Mesenchymal stem cell (in vitro differentiated cells and primary cell): ENCODE data around the gene CCNF.
A peak's percentile ranks its signal among the peaks of the same experiment; 100 is the strongest.

Experiments
- DNase-seq: peaks from one replicate; pipeline ENCODE4 v3.0.0-alpha.2; 2013
- H2AFZ ChIP-seq: one replicate; pipeline ENCODE4 v1.6.1; 2013; ENCODE audit warnings: low read depth, mild to moderate bottlenecking, control low read depth, inconsistent platforms, low read length, moderate library complexity
- H2AK5ac ChIP-seq: 2 replicates; pipeline ENCODE4 v1.6.1; 2013; ENCODE audit warnings: low read length, moderate library complexity, mild to moderate bottlenecking, inconsistent platforms; ENCODE audit not compliant: severe bottlenecking
- H2BK120ac ChIP-seq: one replicate; pipeline ENCODE4 v1.6.1; 2013; ENCODE audit warnings: low read depth, mild to moderate bottlenecking, inconsistent platforms, low read length, moderate library complexity
- H2BK12ac ChIP-seq, 2 experiments: one replicate each; pipeline ENCODE4 v1.6.1; 2013; ENCODE audit warnings: inconsistent platforms in 2 of 2, low read length in 2 of 2, mild to moderate bottlenecking in 2 of 2, moderate library complexity in 2 of 2, control low read depth in 1 of 2
- H2BK15ac ChIP-seq: one replicate; pipeline ENCODE4 v1.6.1; 2013; ENCODE audit warnings: mild to moderate bottlenecking, low read depth, inconsistent platforms; ENCODE audit not compliant: poor library complexity, severe bottlenecking
- H2BK5ac ChIP-seq: 2 replicates; pipeline ENCODE4 v1.6.1; 2013; ENCODE audit warnings: low read depth, mild to moderate bottlenecking, low read length, control low read depth, inconsistent platforms; ENCODE audit not compliant: poor library complexity, severe bottlenecking
- H3K14ac ChIP-seq, 2 experiments: one replicate each; pipeline ENCODE4 v1.6.1; 2013; ENCODE audit warnings: inconsistent platforms in 2 of 2, low read length in 2 of 2, control low read depth in 1 of 2, mild to moderate bottlenecking in 1 of 2, moderate library complexity in 1 of 2
- H3K18ac ChIP-seq, 2 experiments: one replicate each; pipeline ENCODE4 v1.6.1; 2013; ENCODE audit warnings: inconsistent platforms in 2 of 2, low read length in 2 of 2, control low read depth in 1 of 2, low read depth in 1 of 2, mild to moderate bottlenecking in 1 of 2
- H3K23ac ChIP-seq, 2 experiments: one replicate each; pipeline ENCODE4 v1.6.1; 2013; ENCODE audit warnings: inconsistent platforms in 2 of 2, low read length in 2 of 2, mild to moderate bottlenecking in 2 of 2, moderate library complexity in 2 of 2, control low read depth in 1 of 2
- H3K27ac ChIP-seq: 2 replicates; pipeline ENCODE4 v1.5.1; 2013; ENCODE audit warnings: mild to moderate bottlenecking, moderate library complexity, low read length, control low read depth, inconsistent platforms; ENCODE audit not compliant: poor library complexity, severe bottlenecking
- H3K27me3 ChIP-seq, 2 experiments: 2 replicates each; pipeline versions ENCODE4 v1.6.1 to v1.7.0; 2013; ENCODE audit warnings: low read length in 2 of 2, mild to moderate bottlenecking in 2 of 2, moderate library complexity in 2 of 2, control low read depth in 1 of 2, inconsistent platforms in 1 of 2; ENCODE audit not compliant: control insufficient read depth in 1 of 2, insufficient read depth in 1 of 2
- H3K36me3 ChIP-seq, 2 experiments: 2 replicates each; pipeline versions ENCODE4 v1.6.1 to v1.7.0; 2013; ENCODE audit warnings: low read length in 2 of 2, control low read depth in 1 of 2, inconsistent platforms in 1 of 2, low read depth in 1 of 2, mild to moderate bottlenecking in 1 of 2; ENCODE audit not compliant: insufficient read depth in 2 of 2, control insufficient read depth in 1 of 2
- H3K4ac ChIP-seq, 2 experiments: one replicate each; pipeline ENCODE4 v1.6.1; 2013; ENCODE audit warnings: inconsistent platforms in 2 of 2, low read length in 2 of 2, mild to moderate bottlenecking in 2 of 2, moderate library complexity in 2 of 2, control low read depth in 1 of 2, low read depth in 1 of 2
- H3K4me1 ChIP-seq: 2 replicates; pipeline ENCODE4 v1.6.1; 2013; ENCODE audit warnings: low read depth, low read length, control low read depth; ENCODE audit not compliant: control insufficient read depth, insufficient read depth
- H3K4me2 ChIP-seq: 2 replicates; pipeline ENCODE4 v1.6.1; 2013; ENCODE audit warnings: low read length, mild to moderate bottlenecking, inconsistent platforms; ENCODE audit not compliant: poor library complexity, severe bottlenecking
- H3K4me3 ChIP-seq, 2 experiments: 2 replicates each; pipeline versions ENCODE4 v1.5.1 to v1.7.0; 2013; ENCODE audit warnings: low read length in 2 of 2, mild to moderate bottlenecking in 2 of 2, control low read depth in 1 of 2, low read depth in 1 of 2; ENCODE audit not compliant: insufficient read depth in 1 of 2
- H3K79me1 ChIP-seq: replicated peaks from 2 replicates; pipeline ENCODE4 v1.6.1; 2013; ENCODE audit warnings: mild to moderate bottlenecking, control low read depth, low read length, inconsistent platforms; ENCODE audit not compliant: poor library complexity, severe bottlenecking
- H3K9ac ChIP-seq: 2 replicates; pipeline ENCODE4 v1.7.0; 2013; ENCODE audit warnings: mild to moderate bottlenecking, low read length, moderate library complexity
- H3K9me3 ChIP-seq: 2 replicates; pipeline ENCODE4 v1.7.0; 2013; ENCODE audit warnings: mild to moderate bottlenecking, low read length; ENCODE audit not compliant: control insufficient read depth
- H4K8ac ChIP-seq: one replicate; pipeline ENCODE4 v1.6.1; 2013; ENCODE audit warnings: inconsistent platforms, mild to moderate bottlenecking, low read length, moderate library complexity
- H4K91ac ChIP-seq: one replicate; pipeline ENCODE4 v1.6.1; 2013; ENCODE audit warnings: mild to moderate bottlenecking, low read length, inconsistent platforms
- WGBS: methylation state at CpG from one replicate; pipeline ENCODE4 v1.1.7; 2013; ENCODE audit warnings: mixed read lengths; 5-methylcytosine and 5-hydroxymethylcytosine counted together

CCNF gene

GRCh38 chr16:2474877-2475412 lies 45.7 kb downstream of the CCNF start, which contains the start of gene TBC1D24:
Gene TBC1D24, plus strand, starts transcription at chr16:2475127. Its CDS starts 21,022 bp downstream, at chr16:2496149.
- WGBS = under 1% methylated on average over 34 of the region's 77 CpGs

DNA sequence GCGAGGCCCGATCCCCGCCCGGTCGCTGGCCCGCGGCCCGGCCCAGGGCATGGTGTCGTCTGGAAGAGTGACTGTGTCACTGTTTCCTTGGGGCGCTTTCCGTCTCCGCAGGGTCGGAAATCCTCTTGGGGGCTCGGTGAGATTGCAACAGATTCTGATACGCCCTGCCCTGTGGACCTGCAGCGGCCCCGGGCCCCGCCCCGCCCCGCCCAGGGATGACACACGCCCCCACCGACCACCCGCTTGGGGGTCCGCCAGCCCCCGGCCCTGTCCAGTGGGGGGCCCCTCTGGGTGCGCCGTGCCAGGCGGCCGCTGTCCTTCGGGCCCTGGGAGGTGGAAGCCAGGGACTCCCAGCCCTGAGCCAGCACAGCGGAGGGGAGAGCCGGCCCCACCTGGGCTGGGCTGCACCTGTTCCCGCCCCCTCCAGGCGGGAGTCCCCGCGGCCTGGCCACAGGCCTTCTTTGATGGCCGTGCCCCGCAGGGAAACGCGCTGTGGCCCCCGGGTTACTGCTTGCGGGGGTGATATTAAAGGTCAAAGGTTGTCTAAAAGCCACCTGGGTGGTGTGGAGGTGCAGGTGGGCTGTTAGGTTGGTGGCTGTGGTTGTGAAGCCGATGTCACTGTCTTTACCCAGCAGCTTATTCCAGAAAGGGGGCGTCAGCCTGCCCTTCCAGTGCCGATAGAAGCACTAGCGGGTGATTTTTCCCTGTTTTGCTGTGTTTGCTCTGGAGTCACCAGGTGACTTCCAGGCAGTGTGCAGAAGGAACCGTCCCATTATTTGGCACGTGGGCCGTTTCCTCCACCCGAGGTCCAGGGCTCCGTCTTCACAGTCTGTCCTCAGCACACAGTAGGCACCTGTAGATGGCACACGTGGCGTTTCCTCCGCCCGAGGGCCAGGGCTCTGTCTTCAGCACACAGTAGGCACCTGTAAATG lies 46.4 kb downstream of the CCNF start:
- WGBS = 21% methylated on average over 44 of the region's 55 CpGs
- H3K4me2 ChIP-seq = peak overlapping the region; percentile 89
- no peaks in the 10 kb centered on the region for H3K9me3 ChIP-seq

More at GRCh38 chr16:2474877-2475412, 45.7 kb downstream of the CCNF start, which contains the start of gene TBC1D24:
- H3K4ac ChIP-seq = peak within 1 kb of the TSS; percentile 81 to 84
- H2BK120ac ChIP-seq = peak within 1 kb of the TSS; percentile 95
- peak within 1 kb of the TSS; percentile 84 for H3K9ac ChIP-seq
- H2BK12ac ChIP-seq = peak within 1 kb of the TSS in 1 of 2 experiments; percentile 88
- H3K9me3 ChIP-seq = no peaks in the 10 kb centered on the region
- H2BK15ac ChIP-seq = peak within 1 kb of the TSS; percentile 87
- peak within 1 kb of the TSS; percentile 84 for H4K91ac ChIP-seq
- H3K18ac ChIP-seq = peak within 1 kb of the TSS; percentile 75 to 99
- H3K27me3 ChIP-seq = peaks cover 11 to 25% of the 10 kb centered on the region in 2 experiments
- H3K14ac ChIP-seq = peak within 1 kb of the TSS in 1 of 2 experiments; percentile 98
- peaks cover 0 to 10% of the 10 kb centered on the region in 2 experiments for H3K36me3 ChIP-seq
- peak; percentile 78 for DNase-seq
- H2AFZ ChIP-seq = peak within 1 kb of the TSS; percentile 72
- H2AK5ac ChIP-seq = no peak within 1 kb of the TSS
- H3K4me2 ChIP-seq = peak within 1 kb of the TSS; percentile 91
- peaks cover 22% of the 10 kb centered on the region for H3K79me1 ChIP-seq
- H3K4me3 ChIP-seq = peak within 1 kb of the TSS; percentile 77 to 83
- no peak within 1 kb of the TSS for H3K27ac ChIP-seq
- peaks cover 45% of the 10 kb centered on the region for H3K4me1 ChIP-seq
- H3K23ac ChIP-seq = peak within 1 kb of the TSS in 1 of 2 experiments; percentile 94
- H2BK5ac ChIP-seq = no peak within 1 kb of the TSS
- peak within 1 kb of the TSS; percentile 88 for H4K8ac ChIP-seq

GRCh38 chr16:2476345-2476720 lies 47.1 kb downstream of the CCNF start:
- peaks cover 4 to 16% of the 10 kb centered on the region in 2 experiments for H3K27me3 ChIP-seq
- H3K14ac ChIP-seq = no peak overlapping the region
- H3K18ac ChIP-seq = no peak overlapping the region
- no peak for DNase-seq
- H4K8ac ChIP-seq = no peak overlapping the region
- H3K27ac ChIP-seq = no peak overlapping the region
- peaks cover 27% of the 10 kb centered on the region for H3K79me1 ChIP-seq
- H3K4ac ChIP-seq = no peak overlapping the region
- H2AK5ac ChIP-seq = no peak overlapping the region
- peak overlapping the region; percentile 71 for H3K9ac ChIP-seq
- no peaks in the 10 kb centered on the region for H3K9me3 ChIP-seq
- H3K23ac ChIP-seq = no peak overlapping the region
- peaks cover 0 to 10% of the 10 kb centered on the region in 2 experiments for H3K36me3 ChIP-seq
- H2BK120ac ChIP-seq = no peak overlapping the region
- over 99% methylated on average over 9 of the region's 9 CpGs for WGBS
- peaks cover 34% of the 10 kb centered on the region for H3K4me1 ChIP-seq
- H2AFZ ChIP-seq = no peak overlapping the region
- H2BK5ac ChIP-seq = no peak overlapping the region
- H3K4me2 ChIP-seq = no peak overlapping the region
- no peak overlapping the region for H4K91ac ChIP-seq
- no peak overlapping the region for H2BK12ac ChIP-seq
- peak overlapping the region in 1 of 2 experiments; percentile 78 for H3K4me3 ChIP-seq
- no peak overlapping the region for H2BK15ac ChIP-seq

More for the DNA sequence above, 46.4 kb downstream of the CCNF start:
- Histone ChIP-seq H2AK5ac (no peak overlapping the region), H2BK15ac (peak overlapping the region; percentile 87), H3K27me3 (peaks cover 4 to 18% of the 10 kb centered on the region in 2 experiments), H3K27ac (no peak overlapping the region), H3K4me1 (peaks cover 41% of the 10 kb centered on the region), H3K23ac (peak overlapping the region in 1 of 2 experiments; percentile 17), H2BK5ac (no peak overlapping the region), H3K36me3 (peaks cover 0 to 10% of the 10 kb centered on the region in 2 experiments), H4K91ac (no peak overlapping the region), H3K4me3 (peak overlapping the region; percentile 74 to 78), H4K8ac (no peak overlapping the region), H3K79me1 (peaks cover 24% of the 10 kb centered on the region), H3K4ac (peak overlapping the region in 1 of 2 experiments; percentile 72), H3K14ac (peak overlapping the region in 1 of 2 experiments; percentile 53), H3K9ac (peak overlapping the region; percentile 71), H3K18ac (peak overlapping the region; percentile 53 to 83), H2AFZ (peak overlapping the region; percentile 62), H2BK12ac (no peak overlapping the region), H2BK120ac (no peak overlapping the region)
- DNase-seq = no peak

- H3K4me3 ChIP-seq = no peak overlapping the region
- H3K27ac ChIP-seq = no peak overlapping the region
- no peak overlapping the region for H3K23ac ChIP-seq
- peaks cover 27% of the 10 kb centered on the region for H3K79me1 ChIP-seq
- no peak overlapping the region for H3K14ac ChIP-seq
- H3K4ac ChIP-seq = no peak overlapping the region
- DNase-seq = no peak
- H2AFZ ChIP-seq = no peak overlapping the region
- H4K8ac ChIP-seq = no peak overlapping the region
- no peak overlapping the region for H2BK15ac ChIP-seq
- H2BK5ac ChIP-seq = no peak overlapping the region
- H2BK120ac ChIP-seq = no peak overlapping the region
- H3K4me1 ChIP-seq = peaks cover 30% of the 10 kb centered on the region
- no peak overlapping the region for H2BK12ac ChIP-seq
- no peak overlapping the region for H3K18ac ChIP-seq
- H3K9me3 ChIP-seq = no peaks in the 10 kb centered on the region
- no peak overlapping the region for H4K91ac ChIP-seq
- peaks cover 0 to 10% of the 10 kb centered on the region in 2 experiments for H3K36me3 ChIP-seq
- H3K9ac ChIP-seq = no peak overlapping the region
- no peak overlapping the region for H3K4me2 ChIP-seq
- H2AK5ac ChIP-seq = no peak overlapping the region
- 96% methylated on average over 2 of the region's 3 CpGs for WGBS
- H3K27me3 ChIP-seq = peaks cover 4 to 16% of the 10 kb centered on the region in 2 experiments
These were observed 47.5 kb downstream of the CCNF start for GRCh38 chr16:2476741-2477140.
